Measurements from ENCODE around the gene CUX1. TPM values are rescaled to one million over a fixed set of nuclear protein-coding genes. Genes with fewer than 3 reads are reported as not detected.

Gene CUX1
- total RNA-seq, 4 donors from 2014 or later: 58.2 to 295 (median 76.9) TPM

DNA sequence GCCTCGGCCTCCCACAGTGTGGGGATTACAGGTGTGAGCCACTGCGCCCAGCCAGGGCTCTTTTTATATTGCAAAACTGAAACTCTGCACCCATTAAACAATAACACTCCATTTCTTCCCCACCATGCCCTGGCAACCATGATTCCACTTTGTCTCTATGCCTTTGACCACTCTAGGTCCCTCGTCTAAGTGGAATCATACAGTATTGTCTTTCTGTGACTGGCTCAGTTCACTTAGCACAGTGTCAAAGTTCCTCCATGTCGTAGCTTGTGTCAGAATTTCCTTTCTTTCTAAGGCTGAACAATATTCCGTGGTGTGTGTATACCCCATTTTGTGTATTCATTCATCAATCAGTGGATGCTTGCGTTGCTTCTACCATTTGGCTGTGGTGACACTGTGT is 46.2 kb downstream of the CUX1 start:
- Histone ChIP-seq H3K27me3 (no peaks in the 10 kb centered on the region), H3K4me1 (peaks cover 0 to 20% of the 10 kb centered on the region in 2 donors), H3K4me3 (no peak overlapping the region), H3K9me3 (no peaks in the 10 kb centered on the region), H3K36me3 (no peaks in the 10 kb centered on the region), H3K27ac (peak overlapping the region in 1 of 2 donors; percentile 11)
- no peak for DNase-seq
- TF ChIP-seq, protein P1, sequence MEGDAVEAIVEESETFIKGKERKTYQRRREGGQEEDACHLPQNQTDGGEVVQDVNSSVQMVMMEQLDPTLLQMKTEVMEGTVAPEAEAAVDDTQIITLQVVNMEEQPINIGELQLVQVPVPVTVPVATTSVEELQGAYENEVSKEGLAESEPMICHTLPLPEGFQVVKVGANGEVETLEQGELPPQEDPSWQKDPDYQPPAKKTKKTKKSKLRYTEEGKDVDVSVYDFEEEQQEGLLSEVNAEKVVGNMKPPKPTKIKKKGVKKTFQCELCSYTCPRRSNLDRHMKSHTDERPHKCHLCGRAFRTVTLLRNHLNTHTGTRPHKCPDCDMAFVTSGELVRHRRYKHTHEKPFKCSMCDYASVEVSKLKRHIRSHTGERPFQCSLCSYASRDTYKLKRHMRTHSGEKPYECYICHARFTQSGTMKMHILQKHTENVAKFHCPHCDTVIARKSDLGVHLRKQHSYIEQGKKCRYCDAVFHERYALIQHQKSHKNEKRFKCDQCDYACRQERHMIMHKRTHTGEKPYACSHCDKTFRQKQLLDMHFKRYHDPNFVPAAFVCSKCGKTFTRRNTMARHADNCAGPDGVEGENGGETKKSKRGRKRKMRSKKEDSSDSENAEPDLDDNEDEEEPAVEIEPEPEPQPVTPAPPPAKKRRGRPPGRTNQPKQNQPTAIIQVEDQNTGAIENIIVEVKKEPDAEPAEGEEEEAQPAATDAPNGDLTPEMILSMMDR (IDR thresholded peaks at IDR 0.05): no peak
- TF ChIP-seq POLR2A (IDR thresholded peaks at IDR 0.05): no peak
- intact Hi-C loops (cut with DNase I; ENCODE audit: low total_unique reads): no loop called here

DNA sequence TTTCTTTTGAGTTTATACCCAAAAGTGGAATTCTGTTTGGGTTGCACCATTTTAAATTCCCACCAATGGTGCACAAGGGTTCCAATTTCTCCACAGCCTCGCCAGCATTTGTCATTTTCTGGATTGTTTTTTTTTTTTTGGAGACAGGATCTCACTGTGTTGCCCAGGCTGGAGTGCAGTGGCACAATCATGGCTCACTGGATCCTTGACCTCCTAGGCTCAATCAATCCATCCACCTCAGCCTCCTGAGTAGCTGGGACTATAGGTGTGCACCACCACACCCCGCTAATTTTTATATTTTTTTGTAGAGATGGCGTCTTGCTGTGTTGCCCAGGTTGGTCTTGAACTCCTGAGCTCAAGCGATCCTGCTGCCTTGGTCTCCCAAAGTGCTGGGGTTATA is 46.6 kb downstream of the CUX1 start:
- H3K27me3 ChIP-seq: no peaks in the 10 kb centered on the region
- H3K27ac ChIP-seq: no peak overlapping the region
- intact Hi-C loops (cut with DNase I; ENCODE audit: low total_unique reads): no loop called here
- no peaks in the 10 kb centered on the region for H3K9me3 ChIP-seq
- peaks cover 0 to 17% of the 10 kb centered on the region in 2 donors for H3K4me1 ChIP-seq
- DNase-seq: no peak
- TF ChIP-seq, protein P1 (IDR thresholded peaks at IDR 0.05): no peak
- no peak for TF ChIP-seq POLR2A (IDR thresholded peaks at IDR 0.05)
- H3K4me3 ChIP-seq: no peak overlapping the region
- H3K36me3 ChIP-seq: no peaks in the 10 kb centered on the region

DNA sequence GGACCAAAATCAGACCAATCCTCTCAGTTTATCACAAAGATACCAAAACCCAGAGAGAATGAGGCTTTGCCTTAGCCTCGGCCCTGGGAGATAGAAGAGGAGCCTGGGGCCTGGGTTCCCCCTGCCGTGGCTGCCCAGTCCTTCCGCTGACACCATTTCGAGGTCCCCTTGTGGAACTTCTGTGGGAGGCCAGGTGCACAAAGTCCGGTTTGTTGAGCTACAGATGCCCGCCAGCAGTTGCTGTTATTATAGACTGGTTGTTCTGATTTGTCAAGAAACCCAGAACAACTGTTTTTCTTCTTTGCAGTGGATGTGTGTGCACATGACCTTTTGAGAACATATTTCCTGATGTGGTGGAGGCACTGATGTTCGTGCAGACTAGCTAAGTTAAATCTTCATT is 47.6 kb downstream of the CUX1 start:
- DNase-seq: no peak
- H3K27ac ChIP-seq: peak overlapping the region in 1 of 2 donors; percentile 33
- H3K9me3 ChIP-seq: no peaks in the 10 kb centered on the region
- peaks cover 0 to 7% of the 10 kb centered on the region in 2 donors for H3K4me1 ChIP-seq
- no peaks in the 10 kb centered on the region for H3K36me3 ChIP-seq
- H3K4me3 ChIP-seq: no peak overlapping the region
- intact Hi-C loops (cut with DNase I; ENCODE audit: low total_unique reads): no loop called here
- no peaks in the 10 kb centered on the region for H3K27me3 ChIP-seq
- TF ChIP-seq, protein P1 (IDR thresholded peaks at IDR 0.05): no peak
- no peak for TF ChIP-seq POLR2A (IDR thresholded peaks at IDR 0.05)

DNA sequence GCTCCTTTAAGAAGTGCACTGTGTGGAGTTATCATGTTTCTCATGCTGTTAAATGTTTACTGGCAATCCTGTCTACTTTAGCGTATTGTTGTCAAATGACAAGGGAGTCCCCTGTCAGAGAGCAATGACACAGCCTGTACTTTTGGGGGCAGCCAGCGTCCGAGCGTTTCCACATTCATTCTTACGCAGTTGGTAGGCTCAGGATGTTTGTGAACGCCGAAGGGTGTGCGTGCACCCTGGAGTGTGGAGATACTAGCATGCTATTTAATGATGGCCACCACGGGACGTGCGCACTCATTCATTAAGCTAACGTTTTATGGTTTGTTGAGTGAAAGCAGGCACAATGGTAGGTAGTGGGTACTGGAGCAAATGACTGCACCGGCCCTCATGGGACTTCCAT is 48.0 kb downstream of the CUX1 start:
- H3K27me3 ChIP-seq: no peaks in the 10 kb centered on the region
- H3K36me3 ChIP-seq: no peaks in the 10 kb centered on the region
- H3K9me3 ChIP-seq: no peaks in the 10 kb centered on the region
- intact Hi-C loops (cut with DNase I; ENCODE audit: low total_unique reads): no loop called here
- TF ChIP-seq, protein P1 (IDR thresholded peaks at IDR 0.05): no peak
- no peak for TF ChIP-seq POLR2A (IDR thresholded peaks at IDR 0.05)
- no peak overlapping the region for H3K27ac ChIP-seq
- no peak overlapping the region for H3K4me3 ChIP-seq
- H3K4me1 ChIP-seq: peaks cover 0 to 3% of the 10 kb centered on the region in 2 donors
- DNase-seq: no peak

DNA sequence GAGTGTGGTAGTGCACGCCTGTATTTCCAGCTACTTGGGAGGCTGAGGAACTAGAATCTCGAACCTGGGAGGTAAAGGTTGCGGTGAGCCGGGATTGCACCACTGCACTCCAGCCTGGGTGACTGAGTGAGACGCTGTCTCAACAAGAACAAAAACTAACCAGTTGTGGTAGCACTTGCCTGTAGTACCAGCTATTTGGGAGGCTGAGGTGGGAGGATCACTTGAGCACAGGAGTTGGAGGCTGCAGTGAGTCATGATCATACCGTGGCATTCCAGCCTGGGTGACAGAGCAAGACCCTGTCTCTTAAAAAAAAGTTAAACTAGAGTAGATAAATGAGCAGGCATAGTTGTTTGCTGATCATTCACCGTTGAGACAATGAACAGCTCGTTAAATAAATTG is 48.9 kb downstream of the CUX1 start:
- Histone ChIP-seq H3K4me1 (peaks cover 0 to 3% of the 10 kb centered on the region in 2 donors), H3K27ac (no peak overlapping the region), H3K27me3 (no peaks in the 10 kb centered on the region), H3K9me3 (no peaks in the 10 kb centered on the region), H3K36me3 (no peaks in the 10 kb centered on the region), H3K4me3 (no peak overlapping the region)
- no peak for DNase-seq
- intact Hi-C loops (cut with DNase I; ENCODE audit: low total_unique reads): no loop called here
- TF ChIP-seq, protein P1 (IDR thresholded peaks at IDR 0.05): no peak
- no peak for TF ChIP-seq POLR2A (IDR thresholded peaks at IDR 0.05)

All from uterus (tissue), 4 donors.